Heart left ventricle (tissue), 13 donors: ENCODE results near the gene ZNF197.

Source experiments
- POLR2A ChIP-seq, 2 donors: fragments of 450-650 bp; IDR thresholded peaks; one replicate each; pipeline ENCODE4 v1.6.1; 2017; ENCODE audit warnings: antibody characterized with exemption in 2 of 2, mild to moderate bottlenecking in 2 of 2, moderate library complexity in 2 of 2
- TF ChIP-seq, protein P1 (sequence below), 12 donors: fragments of 200-600 bp; sonication (generic) in 4 of 12; IDR thresholded peaks; one replicate each; pipeline versions ENCODE4 v1.5.0 to v1.8.0; 2018 to 2022; ENCODE audit warnings: antibody characterized with exemption in 12 of 12, mild to moderate bottlenecking in 5 of 12
- donor health status: ischemic (EF 13 %, LVEDD 7.1; RV severe dilation, severe dysfunction).
- donor health status: DM: no; HTN: yes; CAD: no.
- donor health status: DM: no; HTN: no; CAD: no.
- donor health status: ischemic (EF 25% LVEDD 6.9; RV normal size, moderate dysfunction).
- donor health status: ischemic (EF 25% LVEDD 5.7; RV mildly dilated, moderate dysfunction).
- donor health status: ischemic (EF 35%, LVEDD 5.7; RV mildly dilated, moderate dysfunction).
- donor health status: nonischemic (EF 11% LVEDD 7.7; RV severe dilation, severe dysfunction).
- donor health status: DM: yes; HTN: yes; CAD: no.
- donor health status: PGD.
- donor health status: ischemic (EF 29% LVEDD 5.4; RV normal size, mild dysfunction).
- donor health status: nonischemic (EF 23%, LVEDD 6.1; RV moderate dilation, normal function).

DNA sequence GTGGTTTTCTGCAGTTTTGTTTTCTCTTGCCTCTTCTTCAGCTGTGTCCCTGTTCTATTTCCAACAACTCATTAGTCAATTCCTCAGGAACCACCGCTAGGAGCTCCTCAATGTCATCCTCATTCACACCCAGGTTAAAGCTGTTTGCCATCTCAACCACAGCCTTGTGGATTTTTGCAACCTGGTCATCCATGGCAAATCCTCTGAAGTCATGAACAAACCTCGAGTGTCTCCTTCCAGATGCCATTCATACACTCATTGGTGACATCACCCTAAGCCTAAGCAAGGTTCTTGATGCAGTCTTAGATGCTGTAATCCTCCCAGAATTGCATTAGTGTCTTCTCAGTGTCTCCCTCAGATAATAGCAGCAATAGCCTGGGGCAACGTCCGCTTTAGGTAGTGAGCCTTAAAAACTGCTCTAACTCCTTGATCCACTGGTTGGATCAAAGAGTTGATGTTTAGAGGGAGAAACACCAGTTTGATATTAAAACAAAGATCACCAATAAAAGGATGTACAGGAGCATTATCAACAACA is 56.2 kb downstream of the ZNF197 start:
- TF ChIP-seq, protein P1, sequence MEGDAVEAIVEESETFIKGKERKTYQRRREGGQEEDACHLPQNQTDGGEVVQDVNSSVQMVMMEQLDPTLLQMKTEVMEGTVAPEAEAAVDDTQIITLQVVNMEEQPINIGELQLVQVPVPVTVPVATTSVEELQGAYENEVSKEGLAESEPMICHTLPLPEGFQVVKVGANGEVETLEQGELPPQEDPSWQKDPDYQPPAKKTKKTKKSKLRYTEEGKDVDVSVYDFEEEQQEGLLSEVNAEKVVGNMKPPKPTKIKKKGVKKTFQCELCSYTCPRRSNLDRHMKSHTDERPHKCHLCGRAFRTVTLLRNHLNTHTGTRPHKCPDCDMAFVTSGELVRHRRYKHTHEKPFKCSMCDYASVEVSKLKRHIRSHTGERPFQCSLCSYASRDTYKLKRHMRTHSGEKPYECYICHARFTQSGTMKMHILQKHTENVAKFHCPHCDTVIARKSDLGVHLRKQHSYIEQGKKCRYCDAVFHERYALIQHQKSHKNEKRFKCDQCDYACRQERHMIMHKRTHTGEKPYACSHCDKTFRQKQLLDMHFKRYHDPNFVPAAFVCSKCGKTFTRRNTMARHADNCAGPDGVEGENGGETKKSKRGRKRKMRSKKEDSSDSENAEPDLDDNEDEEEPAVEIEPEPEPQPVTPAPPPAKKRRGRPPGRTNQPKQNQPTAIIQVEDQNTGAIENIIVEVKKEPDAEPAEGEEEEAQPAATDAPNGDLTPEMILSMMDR (IDR thresholded peaks at IDR 0.05): no peak
- TF ChIP-seq POLR2A (IDR thresholded peaks at IDR 0.05): no peak
